DND-41 (cell line): ENCODE data around the gene ITGB1BP1.

Experiments used
- EZH2 ChIP-seq: IDR thresholded peaks from 3 replicates; pipeline ENCODE4 v1.6.1; 2012; ENCODE audit warnings: borderline replicate concordance, low read depth, mild to moderate bottlenecking, moderate library complexity, low read length, inconsistent platforms; ENCODE audit not compliant: severe bottlenecking
- TF ChIP-seq, protein P1 (sequence below): IDR thresholded peaks from 2 replicates; pipeline ENCODE4 v1.5.1; 2012; ENCODE audit warnings: borderline replicate concordance, low read length, moderate library complexity, mild to moderate bottlenecking; ENCODE audit not compliant: poor library complexity, severe bottlenecking; ENCODE audit errors: extremely low read depth

DNA sequence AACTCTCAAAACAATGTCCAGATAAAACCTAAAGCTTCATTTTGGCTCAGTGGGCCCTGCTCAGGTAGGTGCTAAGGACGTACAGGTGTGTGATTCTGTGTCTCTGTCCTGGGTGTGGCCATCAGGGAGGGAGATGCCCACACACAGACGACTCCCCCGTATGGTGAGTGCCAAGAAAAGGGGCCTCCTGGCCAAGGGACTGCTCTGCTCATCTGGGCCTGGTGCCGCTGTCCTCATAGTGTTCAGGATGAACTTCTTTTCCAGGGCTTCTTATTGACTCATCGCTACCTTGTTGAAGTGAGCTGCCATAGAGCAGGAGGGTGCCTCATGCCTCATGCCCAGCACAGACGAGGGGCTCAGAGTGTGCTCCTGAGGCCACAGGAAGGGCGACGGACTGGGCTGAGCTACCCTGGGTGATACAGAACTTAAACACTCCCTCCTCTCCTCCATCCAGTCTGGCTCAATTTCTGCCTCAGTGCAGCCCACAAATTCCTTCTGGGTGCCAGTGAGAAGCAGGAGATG, 57.8 kb downstream of the ITGB1BP1 start:
- TF ChIP-seq, protein P1, sequence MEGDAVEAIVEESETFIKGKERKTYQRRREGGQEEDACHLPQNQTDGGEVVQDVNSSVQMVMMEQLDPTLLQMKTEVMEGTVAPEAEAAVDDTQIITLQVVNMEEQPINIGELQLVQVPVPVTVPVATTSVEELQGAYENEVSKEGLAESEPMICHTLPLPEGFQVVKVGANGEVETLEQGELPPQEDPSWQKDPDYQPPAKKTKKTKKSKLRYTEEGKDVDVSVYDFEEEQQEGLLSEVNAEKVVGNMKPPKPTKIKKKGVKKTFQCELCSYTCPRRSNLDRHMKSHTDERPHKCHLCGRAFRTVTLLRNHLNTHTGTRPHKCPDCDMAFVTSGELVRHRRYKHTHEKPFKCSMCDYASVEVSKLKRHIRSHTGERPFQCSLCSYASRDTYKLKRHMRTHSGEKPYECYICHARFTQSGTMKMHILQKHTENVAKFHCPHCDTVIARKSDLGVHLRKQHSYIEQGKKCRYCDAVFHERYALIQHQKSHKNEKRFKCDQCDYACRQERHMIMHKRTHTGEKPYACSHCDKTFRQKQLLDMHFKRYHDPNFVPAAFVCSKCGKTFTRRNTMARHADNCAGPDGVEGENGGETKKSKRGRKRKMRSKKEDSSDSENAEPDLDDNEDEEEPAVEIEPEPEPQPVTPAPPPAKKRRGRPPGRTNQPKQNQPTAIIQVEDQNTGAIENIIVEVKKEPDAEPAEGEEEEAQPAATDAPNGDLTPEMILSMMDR = no peak
- no peak for TF ChIP-seq EZH2
